ENCODE measurements around the gene FGF12. TPM values are rescaled to one million over a fixed set of nuclear protein-coding genes. Genes with fewer than 3 reads are reported as not detected.

The FGF12 gene
- polyA plus RNA-seq, 3 donors = not detected

- H3K36me3 ChIP-seq (replicated peaks in 1 of 2; ENCODE audit: control insufficient read depth in 1 of 2, insufficient read depth in 2 of 2, low read length in 2 of 2) = no peaks in the 10 kb centered on the region
- H3K4me1 ChIP-seq (ENCODE audit: control insufficient read depth in 1 of 2, insufficient read depth in 2 of 2, low read length in 2 of 2) = no peaks in the 10 kb centered on the region
- no peak overlapping the region for H3K4me2 ChIP-seq (replicated peaks; ENCODE audit: extremely low read depth, low read length, poor library complexity, severe bottlenecking)
- H3K36me3 Mint-ChIP-seq = no peaks in the 10 kb centered on the region
- no peaks in the 10 kb centered on the region for H3K27me3 ChIP-seq (ENCODE audit: control insufficient read depth in 2 of 2, insufficient read depth in 2 of 2, low read length in 2 of 2)
- H3K4me3 Mint-ChIP-seq = no peak overlapping the region
- DNase-seq = no peak
- TF ChIP-seq CTCF (IDR thresholded peaks at IDR 0.05) = no peak
- no peak overlapping the region for H3K27ac ChIP-seq (ENCODE audit: low read depth in 1 of 2, low read length in 2 of 2)
- no peaks in the 10 kb centered on the region for H3K79me2 ChIP-seq (ENCODE audit: insufficient read depth, low read length)
- H3K9me3 ChIP-seq (replicated peaks in 1 of 2; ENCODE audit: control insufficient read depth in 1 of 2, insufficient read depth in 1 of 2, low read length in 2 of 2) = peaks cover 0 to 15% of the 10 kb centered on the region in 2 donors
- H2AFZ ChIP-seq (ENCODE audit: insufficient read depth, low read depth, low read length, poor library complexity, severe bottlenecking) = no peak overlapping the region
- H3K4me3 ChIP-seq (replicated peaks in 1 of 3; ENCODE audit: low read depth in 2 of 3, low read length in 3 of 3) = no peak overlapping the region
- no peaks in the 10 kb centered on the region for H3K27me3 Mint-ChIP-seq (ENCODE audit: low read depth in 3 of 3)
- no peaks in the 10 kb centered on the region for H3K4me1 Mint-ChIP-seq
- WGBS (ENCODE audit: insufficient coverage) = 79% methylated on average over 2 of the region's 6 CpGs
- no peak overlapping the region for H3K27ac Mint-ChIP-seq
- no peak overlapping the region for H3K9ac ChIP-seq (ENCODE audit: insufficient read depth, low read length, poor library complexity, severe bottlenecking)
- peaks cover 7 to 20% (median 16%) of the 10 kb centered on the region in 7 donors for H3K9me3 Mint-ChIP-seq
- no peaks in the 10 kb centered on the region for H4K20me1 ChIP-seq (ENCODE audit: insufficient read depth, low read length)
- intact Hi-C loops (cut with micrococcal nuclease) = no loop called here
Observed at GRCh38 chr3:192684151-192684550, 43.2 kb downstream of the FGF12 start.

DNA sequence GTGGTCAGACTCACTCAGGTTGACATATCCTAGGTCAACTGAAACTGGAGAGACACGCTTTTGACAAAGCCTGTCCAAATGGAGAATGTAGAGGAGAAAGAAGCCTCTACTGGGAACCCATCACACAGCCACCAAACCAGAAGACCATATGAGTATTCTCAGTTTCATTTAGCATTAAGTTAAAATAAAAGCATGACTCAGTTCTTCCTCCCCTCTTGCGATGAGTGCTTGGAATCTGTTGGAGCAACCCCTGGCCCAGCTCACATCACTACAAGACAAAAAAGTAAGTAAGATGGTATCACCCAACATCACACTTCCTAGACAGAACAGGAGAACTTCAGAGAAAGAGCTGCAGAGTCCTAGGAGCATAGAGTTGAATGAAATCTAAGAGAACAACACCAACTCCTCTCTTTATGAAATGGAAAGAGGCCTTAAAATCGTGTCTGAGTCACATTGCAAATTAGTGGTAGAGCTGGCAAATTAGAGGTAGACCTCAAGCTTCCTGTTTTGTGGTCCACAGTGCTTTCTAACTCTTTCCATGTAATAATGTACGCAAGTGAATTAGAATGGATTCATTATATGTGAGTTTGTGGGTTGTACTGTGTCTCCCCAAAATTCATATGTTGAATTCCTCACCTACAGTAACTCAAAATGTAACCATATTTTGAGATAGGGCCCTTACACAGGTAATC is 51.2 kb downstream of the FGF12 start:
- Histone ChIP-seq H3K9ac (ENCODE audit: insufficient read depth, low read length, poor library complexity, severe bottlenecking) (no peak overlapping the region), H4K20me1 (ENCODE audit: insufficient read depth, low read length) (no peaks in the 10 kb centered on the region), H3K27me3 (ENCODE audit: control insufficient read depth in 2 of 2, insufficient read depth in 2 of 2, low read length in 2 of 2) (no peaks in the 10 kb centered on the region), H3K36me3 (replicated peaks in 1 of 2; ENCODE audit: control insufficient read depth in 1 of 2, insufficient read depth in 2 of 2, low read length in 2 of 2) (no peaks in the 10 kb centered on the region), H2AFZ (ENCODE audit: insufficient read depth, low read depth, low read length, poor library complexity, severe bottlenecking) (no peak overlapping the region), H3K9me3 (replicated peaks in 1 of 2; ENCODE audit: control insufficient read depth in 1 of 2, insufficient read depth in 1 of 2, low read length in 2 of 2) (no peaks in the 10 kb centered on the region), H3K4me1 (ENCODE audit: control insufficient read depth in 1 of 2, insufficient read depth in 2 of 2, low read length in 2 of 2) (no peaks in the 10 kb centered on the region), H3K4me3 (replicated peaks in 1 of 3; ENCODE audit: low read depth in 2 of 3, low read length in 3 of 3) (no peak overlapping the region), H3K79me2 (ENCODE audit: insufficient read depth, low read length) (no peaks in the 10 kb centered on the region), H3K27ac (ENCODE audit: low read depth in 1 of 2, low read length in 2 of 2) (no peak overlapping the region), H3K4me2 (replicated peaks; ENCODE audit: extremely low read depth, low read length, poor library complexity, severe bottlenecking) (no peak overlapping the region)
- intact Hi-C loops (cut with micrococcal nuclease) = no loop called here
- Mint-ChIP-seq H3K27me3 (ENCODE audit: low read depth in 3 of 3) (peaks cover 0 to 2% (median 0%) of the 10 kb centered on the region in 3 donors), H3K4me3 (no peak overlapping the region), H3K9me3 (peaks cover 0 to 7% (median 3%) of the 10 kb centered on the region in 7 donors), H3K4me1 (no peaks in the 10 kb centered on the region), H3K27ac (no peak overlapping the region), H3K36me3 (no peaks in the 10 kb centered on the region)
- WGBS (ENCODE audit: insufficient coverage) = no CpG with 5 or more reads among the region's 4 CpGs
- no peak for TF ChIP-seq CTCF (IDR thresholded peaks at IDR 0.05)
- DNase-seq = no peak

Data from CD14-positive monocyte (primary cell).